ENCODE results near the gene GAL3ST1.
"Not testable (repeated sequence)": the region's sequence is repeated elsewhere in the genome, so short reads cannot be mapped to it uniquely, and the experiment has no call there.

Gene GAL3ST1

GRCh38 chr22:30606455-30607299 is 32.2 kb upstream of the GAL3ST1 start, which contains the start of gene TCN2:
Gene TCN2, plus strand, starts transcription at chr22:30607174. Its CDS starts 158 bp downstream, at chr22:30607332.
- Mint-ChIP-seq H3K4me3 (peak within 1 kb of the TSS; percentile 65), H3K36me3 (no peaks in the 10 kb centered on the region), H3K9me3 (no peaks in the 10 kb centered on the region), H3K27me3 (peaks cover 40% of the 10 kb centered on the region), H3K4me1 (peaks cover 47% of the 10 kb centered on the region), H3K27ac (no peak within 1 kb of the TSS)
- CTCF ChIA-PET: interaction anchor here (0.7 to 3.3 kb wide), 12 partner anchors 8 to 352 kb away, joined by 3 to 13 read pairs (median 4); partner anchors contain the start of genes MTFP1 and PES1
- peak; percentile 61 for DNase-seq

GRCh38 chr22:30605449-30606110 is 31.1 kb upstream of the GAL3ST1 start:
- Mint-ChIP-seq H3K9me3 (no peaks in the 10 kb centered on the region), H3K4me3 (peak overlapping the region; percentile 10), H3K4me1 (peaks cover 47% of the 10 kb centered on the region), H3K27me3 (peaks cover 38% of the 10 kb centered on the region), H3K36me3 (no peaks in the 10 kb centered on the region), H3K27ac (no peak overlapping the region)
- CTCF ChIA-PET: interaction anchor here (0.7 to 3.3 kb wide), 11 partner anchors 8 to 350 kb away, joined by 3 to 13 read pairs (median 5); partner anchors contain the start of gene PES1
- DNase-seq: peak; percentile 66

- Mint-ChIP-seq H3K36me3 (no peaks in the 10 kb centered on the region), H3K27ac (no peak overlapping the region), H3K9me3 (no peaks in the 10 kb centered on the region), H3K27me3 (peaks cover 38% of the 10 kb centered on the region), H3K4me3 (no peak overlapping the region), H3K4me1 (peaks cover 43% of the 10 kb centered on the region)
- no peak for DNase-seq
- CTCF ChIA-PET: interaction anchor here (1.1 to 1.6 kb wide), 2 partner anchors 107 to 151 kb away, joined by 3 to 4 read pairs; no protein-coding TSS in a partner anchor
These were observed 30.3 kb upstream of the GAL3ST1 start for GRCh38 chr22:30604723-30605122.

GRCh38 chr22:30603801-30604200 is 29.3 kb upstream of the GAL3ST1 start:
- H3K27me3 Mint-ChIP-seq: peaks cover 32% of the 10 kb centered on the region
- no peaks in the 10 kb centered on the region for H3K9me3 Mint-ChIP-seq
- H3K27ac Mint-ChIP-seq: no peak overlapping the region
- CTCF ChIA-PET: interaction anchor here (0.7 to 1.6 kb wide), 2 partner anchors 152 to 213 kb away, joined by 3 to 4 read pairs; no protein-coding TSS in a partner anchor
- DNase-seq: no peak
- no peak overlapping the region for H3K4me3 Mint-ChIP-seq
- H3K36me3 Mint-ChIP-seq: no peaks in the 10 kb centered on the region
- peaks cover 34% of the 10 kb centered on the region for H3K4me1 Mint-ChIP-seq

GRCh38 chr22:30602049-30602448 is 27.6 kb upstream of the GAL3ST1 start:
- H3K27me3 Mint-ChIP-seq: peaks cover 23% of the 10 kb centered on the region
- no peak overlapping the region for H3K27ac Mint-ChIP-seq
- H3K4me3 Mint-ChIP-seq: no peak overlapping the region
- peak; percentile 38 for DNase-seq
- peaks cover 17% of the 10 kb centered on the region for H3K4me1 Mint-ChIP-seq
- no peaks in the 10 kb centered on the region for H3K36me3 Mint-ChIP-seq
- CTCF ChIA-PET: interaction anchor here (0.6 to 1.6 kb wide), 4 partner anchors 33 to 153 kb away, joined by 3 to 12 read pairs (median 3); no protein-coding TSS in a partner anchor
- H3K9me3 Mint-ChIP-seq: no peaks in the 10 kb centered on the region

- Mint-ChIP-seq H3K9me3 (no peaks in the 10 kb centered on the region), H3K4me1 (peaks cover 11% of the 10 kb centered on the region), H3K4me3 (no peak overlapping the region), H3K27ac (no peak overlapping the region), H3K27me3 (peaks cover 18% of the 10 kb centered on the region), H3K36me3 (no peaks in the 10 kb centered on the region)
- CTCF ChIA-PET: interaction anchor here (0.6 to 1.6 kb wide), 4 partner anchors 34 to 154 kb away, joined by 3 to 12 read pairs (median 3); no protein-coding TSS in a partner anchor
- DNase-seq: no peak
These were observed 27.0 kb upstream of the GAL3ST1 start for GRCh38 chr22:30601464-30601863.

GRCh38 chr22:30600921-30601320 is 26.5 kb upstream of the GAL3ST1 start:
- peaks cover 13% of the 10 kb centered on the region for H3K27me3 Mint-ChIP-seq
- H3K9me3 Mint-ChIP-seq: no peaks in the 10 kb centered on the region
- no peak for DNase-seq
- peaks cover 6% of the 10 kb centered on the region for H3K4me1 Mint-ChIP-seq
- no peaks in the 10 kb centered on the region for H3K36me3 Mint-ChIP-seq
- no peak overlapping the region for H3K4me3 Mint-ChIP-seq
- H3K27ac Mint-ChIP-seq: no peak overlapping the region
- CTCF ChIA-PET: interaction anchor here (0.7 to 1.6 kb wide), 3 partner anchors 110 to 363 kb away, joined by 3 to 12 read pairs (median 3); no protein-coding TSS in a partner anchor

GRCh38 chr22:30598986-30599385 is 24.5 kb upstream of the GAL3ST1 start:
- no peak overlapping the region for H3K27ac Mint-ChIP-seq
- CTCF ChIA-PET: interaction anchor here (0.8 kb wide), 1 partner anchor 8 kb away, joined by 3 read pairs; the partner anchor contains the start of gene TCN2

GRCh38 chr22:30596886-30597285 is 22.4 kb upstream of the GAL3ST1 start:
- Mint-ChIP-seq H3K4me1 (no peaks in the 10 kb centered on the region), H3K27ac (no peak overlapping the region), H3K9me3 (no peaks in the 10 kb centered on the region), H3K4me3 (no peak overlapping the region), H3K27me3 (peaks cover 12% of the 10 kb centered on the region), H3K36me3 (no peaks in the 10 kb centered on the region)
- CTCF ChIA-PET: interaction anchor here (0.7 kb wide), 1 partner anchor 9 kb away, joined by 4 read pairs; no protein-coding TSS in a partner anchor
- DNase-seq: no peak

More at GRCh38 chr22:30598986-30599385, 24.5 kb upstream of the GAL3ST1 start:
- Mint-ChIP-seq H3K27me3 (peaks cover 12% of the 10 kb centered on the region), H3K4me3 (no peak overlapping the region), H3K36me3 (no peaks in the 10 kb centered on the region), H3K4me1 (no peaks in the 10 kb centered on the region), H3K9me3 (no peaks in the 10 kb centered on the region)
- DNase-seq: no peak

GRCh38 chr22:30596199-30596598 is 21.7 kb upstream of the GAL3ST1 start:
- H3K4me1 Mint-ChIP-seq: no peaks in the 10 kb centered on the region
- peaks cover 12% of the 10 kb centered on the region for H3K27me3 Mint-ChIP-seq
- no peaks in the 10 kb centered on the region for H3K9me3 Mint-ChIP-seq
- CTCF ChIA-PET: interaction anchor here (1.2 kb wide), 1 partner anchor 10 kb away, joined by 5 read pairs; no protein-coding TSS in a partner anchor
- no peaks in the 10 kb centered on the region for H3K36me3 Mint-ChIP-seq
- DNase-seq: no peak
- no peak overlapping the region for H3K27ac Mint-ChIP-seq
- H3K4me3 Mint-ChIP-seq: no peak overlapping the region

GRCh38 chr22:30592360-30592713 is 17.9 kb upstream of the GAL3ST1 start:
- peaks cover 12% of the 10 kb centered on the region for H3K36me3 Mint-ChIP-seq
- DNase-seq: not testable (repeated sequence)

GRCh38 chr22:30591588-30592359 is 17.3 kb upstream of the GAL3ST1 start, which contains the start of gene PES1:
Gene PES1, minus strand, starts transcription at chr22:30591910. Its CDS starts 77 bp downstream, at chr22:30591833.
- Mint-ChIP-seq H3K4me1 (no peaks in the 10 kb centered on the region), H3K36me3 (peaks cover 17% of the 10 kb centered on the region), H3K9me3 (no peaks in the 10 kb centered on the region), H3K4me3 (no peak within 1 kb of the TSS), H3K27ac (no peak within 1 kb of the TSS), H3K27me3 (peaks cover 12% of the 10 kb centered on the region)
- DNase-seq: peak; percentile 97
- CTCF ChIA-PET: interaction anchor here (1.7 to 2.1 kb wide), 2 partner anchors 15 to 163 kb away, joined by 7 to 8 read pairs; partner anchors contain the start of gene TCN2

More at GRCh38 chr22:30592360-30592713, 17.9 kb upstream of the GAL3ST1 start:
- not testable (repeated sequence) for H3K4me1 Mint-ChIP-seq, H3K9me3 Mint-ChIP-seq, H3K27ac Mint-ChIP-seq, H3K4me3 Mint-ChIP-seq
- H3K27me3 Mint-ChIP-seq: peaks cover 12% of the 10 kb centered on the region
- CTCF ChIA-PET: interaction anchor here (1.7 to 2.1 kb wide), 2 partner anchors 14 to 163 kb away, joined by 7 to 8 read pairs; partner anchors contain the start of gene TCN2

GRCh38 chr22:30591191-30591587 is 16.7 kb upstream of the GAL3ST1 start:
- Mint-ChIP-seq H3K4me1 (no peaks in the 10 kb centered on the region), H3K36me3 (peaks cover 21% of the 10 kb centered on the region), H3K27me3 (peaks cover 12% of the 10 kb centered on the region), H3K27ac (no peak overlapping the region), H3K4me3 (no peak overlapping the region), H3K9me3 (no peaks in the 10 kb centered on the region)
- CTCF ChIA-PET: interaction anchor here (1.7 to 2.1 kb wide), 2 partner anchors 16 to 164 kb away, joined by 7 to 8 read pairs; partner anchors contain the start of gene TCN2
- DNase-seq: peak; percentile 26

All from activated naive CD4-positive, alpha-beta T cell treated with anti-CD3 and anti-CD28 coated beads, Interleukin-2, amount 10 ng/mL, durations not matched to agents 7 days and 5 days (primary cell).